Measurements from ENCODE around the gene CADM2.
"Not testable (repeated sequence)": the region's sequence is repeated elsewhere in the genome, so short reads cannot be mapped to it uniquely, and the experiment has no call there.

Gene CADM2

DNA sequence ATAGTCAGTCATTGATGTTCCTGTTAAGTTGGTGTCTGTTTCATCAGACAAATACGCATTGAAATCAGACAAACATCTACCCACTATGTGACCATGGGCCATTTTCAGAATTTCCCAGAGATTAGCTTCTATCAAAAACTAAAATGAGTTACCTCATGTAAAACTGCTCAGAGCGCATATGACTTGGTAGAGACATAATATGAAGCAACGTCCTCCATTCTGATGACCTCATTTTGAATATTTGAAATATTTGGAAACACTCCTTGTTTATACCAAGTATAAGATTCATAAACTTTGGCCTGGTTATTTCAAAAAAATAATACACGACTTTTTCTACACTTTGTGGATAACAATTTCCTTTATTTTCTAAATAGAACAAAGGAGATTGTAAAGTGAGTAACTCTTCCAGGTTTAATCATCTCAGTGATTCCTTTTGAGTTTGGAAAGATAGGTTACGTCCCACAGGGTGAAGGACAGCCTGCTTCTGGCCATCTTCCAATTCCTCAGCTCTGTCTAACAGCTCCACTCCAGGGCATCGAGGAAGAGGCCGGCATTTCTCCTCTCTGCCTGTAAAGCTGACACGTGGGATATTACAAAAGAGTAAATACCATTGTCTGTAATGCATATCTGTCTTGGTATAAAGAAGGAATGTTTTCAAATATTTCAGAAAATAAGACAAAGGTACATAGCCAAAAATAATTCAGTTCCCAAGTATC, 122.6 kb downstream of the CADM2 start:
- no peak for DNase-seq

DNA sequence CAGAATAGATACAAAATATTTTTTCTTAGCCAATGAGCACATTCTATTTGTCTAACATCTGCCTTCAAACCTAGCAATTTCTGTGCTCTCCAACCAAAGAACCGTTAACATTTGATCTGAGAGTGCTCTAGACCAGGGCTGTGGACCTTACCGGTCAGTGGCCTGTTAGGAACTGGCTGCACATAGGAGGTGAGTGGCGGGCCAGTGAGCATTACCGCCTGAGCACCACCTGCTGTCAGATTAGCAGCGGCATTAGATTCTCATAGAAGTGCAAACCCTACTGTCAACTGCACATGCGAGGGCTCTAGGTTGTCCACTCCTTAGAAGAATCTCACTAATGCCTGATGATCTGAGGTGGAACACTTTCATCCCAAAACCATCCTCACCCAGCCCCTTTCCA, 131.7 kb downstream of the CADM2 start:
- no peak for DNase-seq

DNA sequence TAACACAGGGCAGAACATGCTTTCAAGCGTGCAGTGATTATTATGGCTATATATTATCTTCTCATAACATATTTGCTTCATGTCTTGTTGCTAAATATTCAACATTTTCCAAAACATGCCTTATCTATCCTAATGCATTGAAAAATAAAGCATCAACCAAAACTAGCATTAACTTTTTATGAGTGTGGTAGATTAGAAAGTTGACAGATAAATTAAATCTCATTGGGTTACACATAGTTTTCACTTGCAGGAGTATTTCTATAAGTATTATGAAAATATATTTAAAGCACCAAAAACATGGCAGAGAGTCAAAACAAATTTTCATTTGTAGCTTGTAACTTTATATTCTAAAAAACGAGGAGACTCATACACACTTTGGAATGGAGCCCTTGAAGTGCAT, 141.5 kb downstream of the CADM2 start:
- no peak for DNase-seq

DNA sequence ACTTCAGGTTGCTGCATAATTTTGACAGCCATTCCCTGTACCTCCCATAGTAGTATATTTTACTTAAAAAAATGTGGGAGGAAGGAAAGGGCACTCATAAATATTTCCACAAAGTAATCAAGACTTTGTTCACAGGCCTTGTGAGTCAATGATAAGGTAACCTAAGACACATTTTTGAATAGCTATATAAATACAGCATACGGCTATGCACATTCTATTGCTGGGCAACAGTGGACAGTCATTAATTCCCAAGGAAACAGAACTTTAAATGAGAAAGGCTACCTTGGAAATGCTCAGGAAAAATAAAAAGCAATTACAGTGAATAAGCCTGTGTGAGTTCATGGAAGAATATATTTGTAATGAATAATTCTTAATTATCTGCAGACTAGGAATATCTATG, 144.0 kb downstream of the CADM2 start:
- no peak for DNase-seq

DNA sequence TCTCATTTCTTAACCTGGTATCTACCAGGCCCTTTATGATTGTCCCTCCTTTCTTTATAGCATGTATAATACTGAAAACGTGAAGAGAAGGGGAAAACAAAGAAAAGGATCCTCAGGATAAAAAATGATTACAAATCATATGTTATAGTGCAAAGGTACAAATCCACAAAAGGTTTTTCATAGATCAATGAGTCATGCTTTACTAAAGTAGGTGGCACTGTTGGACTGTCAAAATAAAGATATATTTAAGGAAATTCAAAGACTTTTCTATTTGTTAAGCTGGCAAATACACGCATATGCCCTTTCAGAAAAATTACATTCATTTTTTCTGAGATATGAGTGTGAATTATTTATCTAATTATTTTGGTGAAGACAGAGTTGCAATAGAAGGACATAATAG, 151.6 kb downstream of the CADM2 start:
- no peak for DNase-seq

DNA sequence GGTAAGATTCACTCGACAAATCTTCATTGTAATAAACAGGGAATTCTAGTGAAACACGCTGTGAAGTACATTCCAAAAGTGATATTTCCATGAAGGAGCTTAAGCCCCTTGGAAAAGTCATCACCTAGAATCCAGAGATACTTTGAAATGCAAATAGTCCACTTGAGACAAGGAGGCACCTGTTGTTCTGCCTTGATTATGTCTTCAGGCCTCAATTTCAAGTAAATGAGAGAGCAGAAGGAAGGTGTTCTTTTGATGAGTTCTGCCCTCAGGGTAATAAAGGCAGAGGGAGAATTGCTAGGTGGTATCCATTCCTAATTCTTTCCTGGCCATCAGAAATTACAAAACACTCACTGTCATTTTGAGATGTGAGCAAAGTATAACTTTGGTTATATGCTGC, 162.1 kb downstream of the CADM2 start:
- DNase-seq = no peak

DNA sequence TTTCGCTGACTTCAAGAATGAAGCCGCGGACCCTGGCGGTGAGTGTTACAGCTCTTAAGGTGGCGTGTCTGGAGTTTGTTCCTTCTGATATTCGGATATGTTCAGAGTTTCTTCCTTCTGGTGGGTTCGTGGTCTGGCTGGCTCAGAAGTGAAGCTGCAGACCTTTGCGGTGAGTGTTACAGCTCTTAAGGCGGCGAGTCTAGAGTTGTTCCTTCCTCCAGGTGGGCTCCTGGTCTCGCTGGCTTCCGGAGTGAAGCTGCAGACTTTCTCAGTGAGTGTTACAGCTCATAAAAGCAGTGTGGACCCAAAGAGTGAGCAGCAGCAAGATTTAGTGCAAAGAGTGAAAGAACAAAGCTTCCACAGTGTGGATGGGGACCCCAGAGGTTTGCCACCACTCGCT, 174.1 kb downstream of the CADM2 start:
- DNase-seq = not testable (repeated sequence)

DNA sequence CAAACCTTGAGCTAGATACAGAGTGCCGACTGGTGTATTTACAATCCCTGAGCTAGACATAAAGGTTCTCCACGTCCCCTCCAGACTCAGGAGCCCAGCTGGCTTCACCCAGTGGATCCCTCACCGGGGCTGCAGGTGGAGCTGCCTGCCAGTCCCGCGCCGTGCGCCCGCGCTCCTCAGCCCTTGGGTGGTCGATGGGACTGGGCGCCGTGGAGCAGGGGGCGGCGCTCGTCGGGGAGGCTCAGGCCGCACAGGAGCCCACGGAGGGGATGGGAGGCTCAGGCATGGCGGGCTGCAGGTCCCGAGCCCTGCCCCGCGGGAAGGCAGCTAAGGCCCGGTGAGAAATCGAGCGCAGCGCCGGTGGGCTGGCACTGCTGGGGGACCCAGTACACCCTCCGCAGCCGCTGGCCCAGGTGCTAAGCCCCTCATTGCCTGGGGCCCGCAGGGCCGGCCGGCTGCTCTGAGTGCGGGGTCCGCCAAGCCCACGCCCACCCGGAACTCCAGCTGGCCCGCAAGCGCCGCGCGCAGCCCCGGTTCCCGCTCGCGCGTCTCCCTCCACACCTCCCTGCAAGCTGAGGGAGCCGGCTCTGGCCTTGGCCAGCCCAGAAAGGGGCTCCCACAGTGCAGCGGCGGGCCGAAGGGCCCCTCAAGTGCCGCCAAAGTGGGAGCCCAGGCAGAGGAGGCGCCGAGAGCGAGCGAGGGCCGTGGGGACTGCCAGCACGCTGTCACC, 175.1 kb downstream of the CADM2 start:
- DNase-seq = not testable (repeated sequence)

GRCh38 chr3:85142626-85143025, 183.8 kb downstream of the CADM2 start:
- DNase-seq = no peak

DNA sequence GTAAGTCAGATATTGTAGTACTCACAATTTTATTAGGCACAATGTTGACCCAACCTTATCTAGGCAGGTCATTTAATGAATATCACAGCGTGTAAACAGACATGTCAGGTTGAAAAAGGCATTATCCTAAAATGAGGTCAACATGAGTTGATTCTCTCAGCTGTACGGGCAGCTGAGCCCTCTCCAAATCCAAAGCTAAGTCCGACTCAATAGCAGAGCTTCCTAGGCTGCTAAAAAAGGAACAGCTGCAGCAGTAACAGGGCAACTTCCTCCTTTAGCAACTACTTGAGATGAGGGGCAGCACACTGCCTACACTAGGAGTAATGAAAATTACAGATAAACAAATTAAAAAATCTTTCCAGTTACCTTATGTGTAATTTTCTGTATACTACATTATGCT, 189.2 kb downstream of the CADM2 start:
- DNase-seq = no peak

DNA sequence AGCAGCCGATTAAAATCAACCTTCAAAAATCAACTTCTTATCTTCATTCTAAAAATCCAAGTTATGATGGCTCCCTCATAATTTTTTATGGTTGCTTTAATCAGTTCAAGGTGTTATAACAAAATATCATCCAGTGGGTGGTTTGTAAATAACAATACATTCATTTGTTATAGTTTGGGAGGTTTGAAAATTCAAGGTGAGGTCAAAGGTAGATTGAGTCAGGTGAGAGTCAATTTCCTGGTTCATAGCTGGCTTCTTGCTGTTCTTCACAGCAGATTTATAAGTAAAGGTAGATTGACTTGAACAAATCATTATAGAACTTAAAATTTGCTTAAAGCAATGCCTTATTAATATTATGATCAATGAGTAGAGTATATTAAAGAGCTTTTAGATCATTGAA, 192.8 kb downstream of the CADM2 start:
- DNase-seq = no peak

GRCh38 chr3:85153279-85153678, 194.5 kb downstream of the CADM2 start:
- not testable (repeated sequence) for DNase-seq

- no peak for DNase-seq
These were observed 200.6 kb downstream of the CADM2 start for GRCh38 chr3:85159376-85159775.

DNA sequence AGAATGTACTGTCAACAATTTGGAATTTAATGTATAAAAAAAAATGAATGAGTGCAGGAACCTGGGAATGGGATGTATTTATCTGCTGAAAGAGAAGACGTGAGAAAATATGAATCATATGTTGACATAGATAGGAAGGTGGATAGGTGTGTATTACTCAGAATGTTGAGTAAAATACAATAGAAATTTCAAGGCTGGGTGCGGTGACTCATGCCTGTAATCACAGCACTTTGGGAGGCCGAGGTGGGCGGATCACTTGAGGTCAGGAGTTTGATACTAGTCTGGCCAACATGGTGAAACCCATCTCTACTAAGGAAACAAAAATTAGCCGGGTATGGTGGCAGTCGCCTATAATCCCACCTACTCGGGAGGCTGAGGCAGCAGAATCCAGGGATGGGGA, 202.8 kb downstream of the CADM2 start:
- no peak for DNase-seq

DNA sequence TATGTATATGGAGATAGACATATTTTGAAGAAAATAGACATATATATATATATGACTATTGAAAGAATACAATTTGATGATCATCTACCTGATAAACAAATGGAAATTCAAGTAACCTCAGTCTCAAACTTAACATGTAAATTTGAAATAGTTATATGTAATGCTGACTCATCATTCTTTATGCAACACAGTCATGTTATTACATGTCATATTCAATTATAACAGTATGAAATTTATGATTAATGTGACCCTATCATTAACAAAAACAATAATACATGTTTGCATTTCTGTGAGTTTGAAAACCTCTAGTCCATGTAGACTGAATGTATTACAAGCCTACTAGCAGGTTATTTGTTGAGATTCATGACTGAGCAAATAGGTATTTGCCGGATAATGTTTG, 204.1 kb downstream of the CADM2 start:
- DNase-seq = no peak

DNA sequence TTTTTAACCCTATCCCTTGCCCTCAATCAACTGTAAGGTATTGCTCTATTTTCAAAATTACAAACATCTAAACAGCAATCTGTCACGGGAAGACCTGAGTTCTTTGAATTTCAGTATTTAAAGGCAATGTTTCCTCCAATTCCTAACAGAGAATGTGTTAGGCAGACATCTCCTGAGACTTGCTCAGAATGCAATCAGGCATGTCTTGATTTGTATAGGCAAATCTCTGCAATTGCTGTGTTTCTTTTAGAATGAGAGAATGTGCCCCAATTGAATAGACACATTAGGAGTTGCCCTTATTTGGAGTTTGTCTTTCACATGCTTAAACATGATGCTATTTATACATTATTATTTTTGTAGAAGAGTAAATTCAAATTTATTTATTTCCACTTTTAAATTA, 205.6 kb downstream of the CADM2 start:
- DNase-seq = no peak

- no peak for DNase-seq
These were observed 208.8 kb downstream of the CADM2 start for GRCh38 chr3:85167576-85167975.

GRCh38 chr3:85170646-85171045, 211.9 kb downstream of the CADM2 start:
- no peak for DNase-seq

- DNase-seq = no peak
These were observed 213.2 kb downstream of the CADM2 start for GRCh38 chr3:85171976-85172375.

DNA sequence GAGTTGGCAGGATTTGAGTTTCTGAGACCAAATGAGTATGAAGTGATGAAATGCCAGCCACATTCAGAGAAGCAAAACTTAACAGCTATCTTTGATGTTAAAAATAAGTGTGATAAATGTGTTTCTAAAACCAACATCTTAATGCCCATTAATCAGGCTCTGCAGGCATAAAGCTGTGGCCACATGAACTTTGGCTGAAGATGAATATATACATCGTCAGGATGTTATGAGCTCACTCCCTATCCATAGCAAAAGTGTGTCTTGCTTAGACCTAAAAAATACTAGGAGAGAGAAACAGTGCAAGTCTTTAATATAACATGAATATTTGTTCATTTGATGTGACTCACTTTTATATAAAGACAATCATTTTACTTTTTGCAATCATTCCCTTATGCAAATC, 218.0 kb downstream of the CADM2 start:
- no peak for DNase-seq

- no peak for DNase-seq
These were observed 224.4 kb downstream of the CADM2 start for GRCh38 chr3:85182975-85183752.

GRCh38 chr3:85185495-85185894, 226.7 kb downstream of the CADM2 start:
- no peak for DNase-seq

DNA sequence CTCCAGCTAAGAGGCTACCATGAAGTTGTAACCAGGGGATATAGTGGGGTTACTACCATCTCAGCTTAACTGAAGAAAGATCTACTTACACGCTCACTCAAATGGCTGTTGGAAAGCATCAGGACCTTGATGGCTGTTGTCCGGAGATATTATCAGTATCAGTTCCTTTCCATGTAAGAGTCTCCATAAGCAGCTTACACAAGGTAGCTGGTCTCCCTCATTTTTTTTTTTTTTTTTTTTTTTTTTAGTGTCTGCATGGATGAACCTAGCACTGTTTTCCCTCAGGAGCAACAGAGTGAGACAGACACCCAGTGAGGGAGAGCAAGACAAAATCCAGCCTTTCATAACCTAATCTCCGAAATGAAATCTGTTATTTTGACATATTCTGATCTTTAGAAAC, 230.9 kb downstream of the CADM2 start:
- DNase-seq = no peak

- DNase-seq = no peak
These were observed 234.8 kb downstream of the CADM2 start for GRCh38 chr3:85193565-85193964.
